Activated CD4-positive, alpha-beta T cell treated with anti-CD3 and anti-CD28 coated beads, Interleukin-2, amount 10 ng/mL, durations not matched to agents 24 days and 14 days (primary cell): ENCODE data around the gene NPNT. TPM values are rescaled to one million over a fixed set of nuclear protein-coding genes. Genes with fewer than 3 reads are reported as not detected.
"Not testable (repeated sequence)": the region's sequence is repeated elsewhere in the genome, so short reads cannot be mapped to it uniquely, and the experiment has no call there.

Source experiments
- DNase-seq: peaks from one replicate; pipeline ENCODE4 v3.0.0; 2022
- H3K27ac Mint-ChIP-seq: one replicate; pipeline ENCODE4 v1.8.0; 2022; ENCODE audit warnings: mild to moderate bottlenecking, mixed read lengths
- H3K27me3 Mint-ChIP-seq: one replicate; pipeline ENCODE4 v1.8.0; 2022; ENCODE audit warnings: mixed read lengths
- H3K36me3 Mint-ChIP-seq: one replicate; pipeline ENCODE4 v1.8.0; 2022; ENCODE audit warnings: low read depth, mild to moderate bottlenecking, mixed read lengths
- H3K4me1 Mint-ChIP-seq: one replicate; pipeline ENCODE4 v1.8.0; 2021; ENCODE audit warnings: mixed read lengths
- H3K4me3 Mint-ChIP-seq: one replicate; pipeline ENCODE4 v1.8.0; 2022; ENCODE audit warnings: mild to moderate bottlenecking, moderate library complexity, mixed read lengths
- H3K9me3 Mint-ChIP-seq: one replicate; pipeline ENCODE4 v1.8.0; 2021; ENCODE audit warnings: mixed read lengths
- intact Hi-C: fragments of 100-400 bp; cut with micrococcal nuclease; formaldehyde crosslinking; loops from one replicate; pipeline ENCODE4 v1.15.1; 2023
- total RNA-seq: library from RNA; stranded (reverse); gene quantifications from 2 replicates; pipeline ENCODE4 v1.2.3, GENCODE V29; 2022

NPNT gene
- 0.12 TPM in 1 of 2 replicates, not detected in the other for total RNA-seq

- H3K9me3 Mint-ChIP-seq = peaks cover 8% of the 10 kb centered on the region
- H3K27ac Mint-ChIP-seq = no peak within 1 kb of the TSS
- H3K4me1 Mint-ChIP-seq = peaks cover 6% of the 10 kb centered on the region
- H3K27me3 Mint-ChIP-seq = peaks cover 78% of the 10 kb centered on the region
- no peaks in the 10 kb centered on the region for H3K36me3 Mint-ChIP-seq
- DNase-seq = no peak
- H3K4me3 Mint-ChIP-seq = peak within 1 kb of the TSS; percentile 71
- intact Hi-C loops = no loop called here
These were observed at the start of gene NPNT for GRCh38 chr4:105894660-105895582. Gene NPNT, plus strand, starts transcription at chr4:105895471. Its CDS starts 182 bp downstream, at chr4:105895653.

DNA sequence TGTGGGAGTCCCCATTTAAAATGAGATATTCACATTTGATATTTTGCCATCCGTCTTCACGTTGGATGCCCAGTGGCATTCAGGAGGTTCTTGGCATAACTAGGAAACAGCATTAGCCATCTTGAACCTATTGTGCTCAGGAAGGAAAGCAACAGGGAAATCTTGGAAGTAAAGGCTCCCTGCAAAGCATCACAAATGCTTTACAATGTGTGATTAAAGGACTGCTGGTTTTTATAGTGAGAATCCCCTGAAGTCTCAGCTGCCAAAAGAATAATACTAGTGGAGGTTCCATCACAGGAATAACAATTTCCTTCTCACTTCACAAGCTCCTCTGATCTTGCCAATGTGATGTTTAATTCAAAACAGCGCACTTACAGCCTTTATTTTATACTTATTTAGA is 49.7 kb upstream of the NPNT start:
- DNase-seq = no peak
- H3K27me3 Mint-ChIP-seq = no peaks in the 10 kb centered on the region
- H3K36me3 Mint-ChIP-seq = no peaks in the 10 kb centered on the region
- H3K4me1 Mint-ChIP-seq = no peaks in the 10 kb centered on the region
- H3K27ac Mint-ChIP-seq = no peak overlapping the region
- intact Hi-C loops = no loop called here
- H3K9me3 Mint-ChIP-seq = no peaks in the 10 kb centered on the region
- H3K4me3 Mint-ChIP-seq = no peak overlapping the region

- DNase-seq, intact Hi-C loops, H3K4me3 Mint-ChIP-seq, H3K27me3 Mint-ChIP-seq, H3K4me1 Mint-ChIP-seq, H3K9me3 Mint-ChIP-seq, H3K27ac Mint-ChIP-seq, H3K36me3 Mint-ChIP-seq: not testable (repeated sequence)
These were observed 46.9 kb upstream of the NPNT start for GRCh38 chr4:105848359-105848758.

GRCh38 chr4:105851196-105851595 is 44.1 kb upstream of the NPNT start:
- H3K4me1 Mint-ChIP-seq = no peaks in the 10 kb centered on the region
- no peak overlapping the region for H3K27ac Mint-ChIP-seq
- peaks cover 11% of the 10 kb centered on the region for H3K9me3 Mint-ChIP-seq
- DNase-seq = no peak
- H3K4me3 Mint-ChIP-seq = no peak overlapping the region
- no peaks in the 10 kb centered on the region for H3K27me3 Mint-ChIP-seq
- intact Hi-C loops = no loop called here
- H3K36me3 Mint-ChIP-seq = no peaks in the 10 kb centered on the region

- DNase-seq, intact Hi-C loops, H3K36me3 Mint-ChIP-seq, H3K27me3 Mint-ChIP-seq, H3K27ac Mint-ChIP-seq, H3K4me3 Mint-ChIP-seq, H3K4me1 Mint-ChIP-seq: not testable (repeated sequence)
- H3K9me3 Mint-ChIP-seq = peaks cover 16% of the 10 kb centered on the region
These were observed 43.0 kb upstream of the NPNT start for GRCh38 chr4:105852230-105852629.

DNA sequence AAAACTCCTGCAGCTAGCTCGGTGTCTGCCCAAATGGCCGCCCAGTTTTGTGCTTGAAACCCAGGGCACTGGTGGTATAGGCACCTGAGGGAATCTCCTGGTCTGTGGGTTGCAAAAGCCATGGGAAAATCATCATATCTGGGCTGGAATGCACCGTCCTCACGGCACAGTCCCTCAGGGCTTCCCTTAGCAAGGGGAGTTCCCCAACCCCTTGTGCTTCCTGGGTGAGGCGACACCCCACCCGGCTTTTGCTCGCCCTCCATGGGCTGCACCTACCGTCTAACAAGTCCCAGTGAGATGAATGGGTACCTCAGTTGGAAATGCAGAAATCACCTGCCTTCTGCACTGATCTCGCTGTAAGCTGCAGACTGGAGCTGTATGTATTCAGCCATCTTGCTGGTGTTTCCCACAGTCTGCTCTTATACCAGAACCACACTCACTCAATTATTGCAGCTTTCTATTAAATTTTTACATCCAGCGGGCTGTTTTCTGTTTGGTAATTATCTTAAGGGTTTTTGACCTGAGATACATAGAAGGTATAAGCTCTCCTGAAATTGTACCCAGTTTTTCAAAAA is 36.7 kb upstream of the NPNT start:
- Mint-ChIP-seq H3K27me3 (no peaks in the 10 kb centered on the region), H3K4me1 (no peaks in the 10 kb centered on the region), H3K4me3 (no peak overlapping the region), H3K9me3 (peaks cover 37% of the 10 kb centered on the region), H3K27ac (no peak overlapping the region), H3K36me3 (no peaks in the 10 kb centered on the region)
- intact Hi-C loops = no loop called here
- no peak for DNase-seq

- H3K36me3 Mint-ChIP-seq = no peaks in the 10 kb centered on the region
- peaks cover 37% of the 10 kb centered on the region for H3K9me3 Mint-ChIP-seq
- H3K4me3 Mint-ChIP-seq = no peak overlapping the region
- no peak for DNase-seq
- intact Hi-C loops = no loop called here
- no peak overlapping the region for H3K27ac Mint-ChIP-seq
- no peaks in the 10 kb centered on the region for H3K4me1 Mint-ChIP-seq
- H3K27me3 Mint-ChIP-seq = no peaks in the 10 kb centered on the region
These were observed 36.0 kb upstream of the NPNT start for GRCh38 chr4:105859233-105859632.

GRCh38 chr4:105870963-105871362 is 24.3 kb upstream of the NPNT start:
- Mint-ChIP-seq H3K27ac (no peak overlapping the region), H3K27me3 (peaks cover 2% of the 10 kb centered on the region), H3K9me3 (no peaks in the 10 kb centered on the region), H3K4me3 (no peak overlapping the region), H3K4me1 (no peaks in the 10 kb centered on the region), H3K36me3 (no peaks in the 10 kb centered on the region)
- DNase-seq = no peak
- intact Hi-C loops = no loop called here

DNA sequence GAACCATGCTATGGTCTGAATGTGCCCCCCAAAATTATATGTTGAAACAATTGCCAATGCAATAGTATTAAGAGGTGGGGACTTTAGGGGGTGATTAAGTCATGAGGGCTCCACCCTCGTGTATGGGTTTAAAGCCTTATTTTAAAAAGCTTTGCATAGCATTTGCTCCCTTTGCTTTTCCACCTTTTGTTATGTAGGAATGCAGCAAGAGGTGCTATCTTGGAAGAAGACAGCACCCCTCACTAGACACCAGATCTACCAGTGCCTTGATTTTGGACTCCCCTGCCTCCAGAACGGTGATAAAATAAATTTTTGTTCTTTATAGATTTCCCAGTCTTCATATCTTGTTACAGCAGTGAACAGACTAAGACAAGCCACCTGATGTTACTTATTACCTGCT is 23.3 kb upstream of the NPNT start:
- Mint-ChIP-seq H3K27me3 (peaks cover 2% of the 10 kb centered on the region), H3K27ac (no peak overlapping the region), H3K9me3 (no peaks in the 10 kb centered on the region), H3K4me1 (no peaks in the 10 kb centered on the region), H3K36me3 (no peaks in the 10 kb centered on the region), H3K4me3 (no peak overlapping the region)
- no peak for DNase-seq
- intact Hi-C loops = no loop called here

DNA sequence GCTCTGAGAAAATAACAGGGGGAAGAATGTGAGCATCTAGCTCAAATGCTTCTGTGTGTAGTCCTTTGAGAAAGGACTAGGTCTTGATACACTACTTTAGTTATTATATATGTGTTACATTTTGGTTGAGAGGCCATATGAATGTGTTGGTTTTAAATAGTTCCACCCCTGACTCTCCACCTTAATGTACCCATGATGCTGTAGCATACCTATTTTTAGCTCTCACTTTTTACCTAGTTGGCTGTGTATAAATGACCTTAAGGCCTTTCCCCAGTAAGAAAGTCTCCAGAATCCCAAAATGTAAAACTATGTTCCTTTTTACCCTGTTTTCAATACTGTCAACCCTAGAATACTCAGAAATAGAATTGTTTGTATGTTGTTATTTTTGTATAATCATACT is 20.0 kb upstream of the NPNT start:
- DNase-seq = no peak
- H3K4me3 Mint-ChIP-seq = no peak overlapping the region
- no peaks in the 10 kb centered on the region for H3K4me1 Mint-ChIP-seq
- intact Hi-C loops = no loop called here
- H3K36me3 Mint-ChIP-seq = no peaks in the 10 kb centered on the region
- peaks cover 2% of the 10 kb centered on the region for H3K27me3 Mint-ChIP-seq
- no peaks in the 10 kb centered on the region for H3K9me3 Mint-ChIP-seq
- no peak overlapping the region for H3K27ac Mint-ChIP-seq

DNA sequence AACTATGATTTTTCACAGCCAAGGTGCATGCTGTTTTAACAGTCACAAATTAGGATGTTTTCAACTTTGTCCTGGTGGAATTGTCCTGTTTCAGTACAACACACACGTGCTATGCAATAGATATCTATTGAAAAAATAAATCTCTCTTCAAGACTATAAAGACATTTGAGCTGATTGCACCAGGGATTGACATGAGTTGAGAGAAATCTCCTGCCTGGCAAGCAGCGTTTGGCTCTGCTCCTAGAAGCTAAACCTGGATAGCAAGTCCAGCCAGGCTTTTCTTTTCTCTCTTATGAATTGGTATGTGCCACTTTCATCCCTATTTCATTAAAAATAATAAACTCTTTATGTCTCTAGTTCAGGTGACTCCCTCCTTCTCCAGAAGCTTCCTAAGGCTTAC is 16.6 kb upstream of the NPNT start:
- no peak overlapping the region for H3K4me3 Mint-ChIP-seq
- H3K27ac Mint-ChIP-seq = no peak overlapping the region
- intact Hi-C loops = no loop called here
- no peaks in the 10 kb centered on the region for H3K9me3 Mint-ChIP-seq
- DNase-seq = no peak
- no peaks in the 10 kb centered on the region for H3K27me3 Mint-ChIP-seq
- no peaks in the 10 kb centered on the region for H3K4me1 Mint-ChIP-seq
- no peaks in the 10 kb centered on the region for H3K36me3 Mint-ChIP-seq

DNA sequence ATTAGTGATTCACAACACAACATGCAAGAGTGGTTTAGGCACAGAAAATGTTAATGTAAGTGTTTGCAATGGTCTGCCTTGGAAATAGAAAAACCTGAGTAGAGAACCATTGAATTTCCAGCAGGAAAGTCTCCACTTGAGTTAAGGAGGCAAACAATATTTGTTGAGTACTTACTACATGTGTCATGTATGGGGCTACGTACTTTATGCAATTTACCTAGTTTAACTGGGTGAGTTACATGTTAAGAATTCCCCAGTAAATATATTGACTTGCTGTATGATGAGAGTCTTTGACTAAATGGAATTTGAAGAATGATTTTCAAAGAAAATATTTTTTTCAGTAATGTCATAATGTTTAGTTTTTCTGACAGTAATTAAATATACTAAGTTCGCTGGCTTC is 7.8 kb upstream of the NPNT start:
- intact Hi-C loops = no loop called here
- peaks cover 3% of the 10 kb centered on the region for H3K9me3 Mint-ChIP-seq
- H3K27me3 Mint-ChIP-seq = peaks cover 17% of the 10 kb centered on the region
- no peak overlapping the region for H3K27ac Mint-ChIP-seq
- H3K4me3 Mint-ChIP-seq = no peak overlapping the region
- H3K4me1 Mint-ChIP-seq = no peaks in the 10 kb centered on the region
- no peaks in the 10 kb centered on the region for H3K36me3 Mint-ChIP-seq
- no peak for DNase-seq

DNA sequence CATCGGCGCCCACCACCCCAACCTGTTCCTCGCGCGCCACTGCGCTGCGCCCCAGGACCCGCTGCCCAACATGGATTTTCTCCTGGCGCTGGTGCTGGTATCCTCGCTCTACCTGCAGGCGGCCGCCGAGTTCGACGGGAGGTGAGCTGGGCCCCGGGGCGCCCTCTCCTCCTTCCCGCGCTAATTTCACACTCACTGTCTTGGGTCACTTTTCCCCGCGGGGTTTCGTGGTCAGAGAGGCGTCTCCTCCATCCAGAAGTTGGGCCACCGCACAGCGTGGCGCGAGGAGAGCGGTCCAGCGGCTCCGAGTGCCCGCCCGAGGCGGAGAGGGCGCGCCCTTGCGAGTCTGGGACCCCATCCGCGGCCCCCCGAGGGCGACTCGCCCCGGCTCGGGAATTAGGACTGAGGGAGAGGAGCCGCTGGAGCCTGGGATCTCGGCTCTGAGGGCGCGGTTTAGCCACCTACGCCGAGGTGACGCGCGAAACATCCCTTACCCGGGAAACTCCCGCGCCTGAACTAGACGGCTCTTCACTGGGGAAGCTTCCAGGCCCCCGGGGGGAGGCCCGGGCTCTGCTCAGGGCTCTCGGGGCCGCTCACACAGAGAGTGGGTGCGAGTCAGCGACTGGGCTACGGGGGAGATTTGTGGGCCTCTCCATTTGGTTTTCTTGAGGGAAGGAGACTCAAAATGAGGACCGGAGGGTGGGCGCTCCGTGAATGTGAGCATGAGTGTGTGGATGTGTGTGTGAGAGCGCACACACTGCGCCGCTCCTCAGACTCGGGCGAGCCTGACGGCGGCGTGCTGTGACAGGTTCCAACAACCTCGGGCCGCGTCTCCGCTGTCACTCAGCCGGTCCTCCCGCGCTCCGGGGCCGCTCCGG is 551 bp downstream of the NPNT start:
- H3K9me3 Mint-ChIP-seq = peaks cover 8% of the 10 kb centered on the region
- peak overlapping the region; percentile 71 for H3K4me3 Mint-ChIP-seq
- H3K4me1 Mint-ChIP-seq = peaks cover 6% of the 10 kb centered on the region
- H3K27ac Mint-ChIP-seq = no peak overlapping the region
- H3K27me3 Mint-ChIP-seq = peaks cover 79% of the 10 kb centered on the region
- intact Hi-C loops = no loop called here
- peak; percentile 57 for DNase-seq
- no peaks in the 10 kb centered on the region for H3K36me3 Mint-ChIP-seq

GRCh38 chr4:105896461-105896942 is 1.2 kb downstream of the NPNT start:
- no peak overlapping the region for H3K27ac Mint-ChIP-seq
- H3K27me3 Mint-ChIP-seq = peaks cover 78% of the 10 kb centered on the region
- H3K9me3 Mint-ChIP-seq = peaks cover 8% of the 10 kb centered on the region
- H3K4me1 Mint-ChIP-seq = peaks cover 6% of the 10 kb centered on the region
- peak overlapping the region; percentile 71 for H3K4me3 Mint-ChIP-seq
- no peaks in the 10 kb centered on the region for H3K36me3 Mint-ChIP-seq
- peak; percentile 57 for DNase-seq
- intact Hi-C loops = no loop called here
